Central memory CD8-positive, alpha-beta T cell (primary cell): ENCODE results near the gene AK2.
"Not testable (repeated sequence)": the region's sequence is repeated elsewhere in the genome, so short reads cannot be mapped to it uniquely, and the experiment has no call there.

Experiments used
- ATAC-seq: fragments of 150-1000 bp; cut with Tn5 transposase; replicated peaks from 2 replicates; pipeline ENCODE4 v1.10.0; 2022; ENCODE audit warnings: mild to moderate bottlenecking, moderate FRiP score, moderate number of reproducible peaks; ENCODE audit not compliant: poor library complexity, severe bottlenecking; ENCODE audit errors: extremely low read depth
- DNase-seq, 2 donors: peaks; one replicate each; pipeline ENCODE4 v3.0.0; 2021; ENCODE audit warnings: low spot score in 2 of 2
- H3K27ac Mint-ChIP-seq: one replicate; pipeline ENCODE4 v1.8.0; 2022; ENCODE audit warnings: low read depth, mild to moderate bottlenecking, moderate library complexity, mixed read lengths
- H3K27me3 Mint-ChIP-seq: one replicate; pipeline ENCODE4 v1.8.0; 2022; ENCODE audit warnings: mixed read lengths
- H3K36me3 Mint-ChIP-seq: one replicate; pipeline ENCODE4 v1.8.0; 2022; ENCODE audit warnings: mild to moderate bottlenecking, moderate library complexity, mixed read lengths; ENCODE audit not compliant: insufficient read depth
- H3K4me1 Mint-ChIP-seq: one replicate; pipeline ENCODE4 v1.8.0; 2022; ENCODE audit warnings: mixed read lengths
- H3K4me3 Mint-ChIP-seq: one replicate; pipeline ENCODE4 v1.8.0; 2022; ENCODE audit warnings: mild to moderate bottlenecking, moderate library complexity, mixed read lengths
- H3K9me3 Mint-ChIP-seq: one replicate; pipeline ENCODE4 v1.8.0; 2022; ENCODE audit warnings: mixed read lengths

Gene AK2

GRCh38 chr1:32984455-32985171, 52.1 kb downstream of the AK2 start:
- Mint-ChIP-seq H3K27me3 (no peaks in the 10 kb centered on the region), H3K4me1 (peaks cover 12% of the 10 kb centered on the region), H3K36me3 (peaks cover 4% of the 10 kb centered on the region), H3K4me3 (no peak overlapping the region), H3K9me3 (no peaks in the 10 kb centered on the region), H3K27ac (no peak overlapping the region)
- ATAC-seq: no peak
- DNase-seq: no peak

GRCh38 chr1:32984090-32984454, 52.6 kb downstream of the AK2 start:
- no peak for ATAC-seq
- Mint-ChIP-seq H3K36me3 (peaks cover 4% of the 10 kb centered on the region), H3K27me3 (no peaks in the 10 kb centered on the region), H3K9me3 (no peaks in the 10 kb centered on the region), H3K27ac (no peak overlapping the region), H3K4me3 (no peak overlapping the region), H3K4me1 (peaks cover 12% of the 10 kb centered on the region)
- DNase-seq: no peak

GRCh38 chr1:32983020-32983419, 53.7 kb downstream of the AK2 start:
- peaks cover 4% of the 10 kb centered on the region for H3K36me3 Mint-ChIP-seq
- DNase-seq (no peak), ATAC-seq (no peak)
- H3K27ac Mint-ChIP-seq: no peak overlapping the region
- no peaks in the 10 kb centered on the region for H3K9me3 Mint-ChIP-seq
- no peak overlapping the region for H3K4me3 Mint-ChIP-seq
- H3K27me3 Mint-ChIP-seq: no peaks in the 10 kb centered on the region
- H3K4me1 Mint-ChIP-seq: peaks cover 12% of the 10 kb centered on the region

GRCh38 chr1:32981003-32981901, 55.4 kb downstream of the AK2 start:
- Mint-ChIP-seq H3K4me1 (peaks cover 12% of the 10 kb centered on the region), H3K9me3 (no peaks in the 10 kb centered on the region), H3K27me3 (no peaks in the 10 kb centered on the region), H3K27ac (peak overlapping the region; percentile 98), H3K4me3 (peak overlapping the region; percentile 74), H3K36me3 (peaks cover 4% of the 10 kb centered on the region)
- peak; percentile 27 to 53 for DNase-seq
- peak; percentile 99 for ATAC-seq

- peaks cover 4% of the 10 kb centered on the region for H3K36me3 Mint-ChIP-seq
- H3K27me3 Mint-ChIP-seq: no peaks in the 10 kb centered on the region
- peaks cover 12% of the 10 kb centered on the region for H3K4me1 Mint-ChIP-seq
- H3K9me3 Mint-ChIP-seq: no peaks in the 10 kb centered on the region
- peak overlapping the region; percentile 74 for H3K4me3 Mint-ChIP-seq
- H3K27ac Mint-ChIP-seq: no peak overlapping the region
- DNase-seq: no peak
- ATAC-seq: no peak
Measured at GRCh38 chr1:32980080-32980479, 56.6 kb downstream of the AK2 start.

- no peak overlapping the region for H3K27ac Mint-ChIP-seq
- H3K27me3 Mint-ChIP-seq: no peaks in the 10 kb centered on the region
- no peak for ATAC-seq
- H3K4me1 Mint-ChIP-seq: peaks cover 12% of the 10 kb centered on the region
- H3K9me3 Mint-ChIP-seq: no peaks in the 10 kb centered on the region
- peaks cover 4% of the 10 kb centered on the region for H3K36me3 Mint-ChIP-seq
- DNase-seq: no peak
- H3K4me3 Mint-ChIP-seq: no peak overlapping the region
Measured at GRCh38 chr1:32978854-32979253, 57.8 kb downstream of the AK2 start.

GRCh38 chr1:32977546-32978087, 59.1 kb downstream of the AK2 start:
- DNase-seq (no peak), ATAC-seq (no peak)
- Mint-ChIP-seq H3K27me3 (peaks cover 3% of the 10 kb centered on the region), H3K4me3 (no peak overlapping the region), H3K9me3 (no peaks in the 10 kb centered on the region), H3K4me1 (peaks cover 10% of the 10 kb centered on the region), H3K36me3 (peaks cover 4% of the 10 kb centered on the region), H3K27ac (peak overlapping the region; percentile 76)

- H3K4me1 Mint-ChIP-seq, ATAC-seq, H3K9me3 Mint-ChIP-seq, H3K36me3 Mint-ChIP-seq, DNase-seq, H3K27ac Mint-ChIP-seq, H3K4me3 Mint-ChIP-seq: not testable (repeated sequence)
- H3K27me3 Mint-ChIP-seq: peaks cover 23% of the 10 kb centered on the region
Measured at GRCh38 chr1:32975055-32975454, 61.6 kb downstream of the AK2 start.

GRCh38 chr1:32973458-32973857, 63.2 kb downstream of the AK2 start:
- peaks cover 23% of the 10 kb centered on the region for H3K27me3 Mint-ChIP-seq
- not testable (repeated sequence) for H3K27ac Mint-ChIP-seq, H3K36me3 Mint-ChIP-seq, ATAC-seq, H3K9me3 Mint-ChIP-seq, H3K4me1 Mint-ChIP-seq, DNase-seq, H3K4me3 Mint-ChIP-seq

- Mint-ChIP-seq H3K27me3 (peaks cover 23% of the 10 kb centered on the region), H3K9me3 (no peaks in the 10 kb centered on the region), H3K27ac (no peak overlapping the region), H3K4me1 (peaks cover 7% of the 10 kb centered on the region), H3K4me3 (no peak overlapping the region), H3K36me3 (peaks cover 2% of the 10 kb centered on the region)
- no peak for DNase-seq
- ATAC-seq: no peak
Measured at GRCh38 chr1:32972814-32973428, 63.8 kb downstream of the AK2 start.

- no peak overlapping the region for H3K4me3 Mint-ChIP-seq
- no peak overlapping the region for H3K27ac Mint-ChIP-seq
- no peak for ATAC-seq
Measured at GRCh38 chr1:32971576-32971975, 65.1 kb downstream of the AK2 start.

GRCh38 chr1:32971156-32971555, 65.5 kb downstream of the AK2 start:
- Mint-ChIP-seq H3K4me1 (peaks cover 7% of the 10 kb centered on the region), H3K9me3 (no peaks in the 10 kb centered on the region), H3K27me3 (peaks cover 23% of the 10 kb centered on the region), H3K36me3 (peaks cover 2% of the 10 kb centered on the region), H3K4me3 (no peak overlapping the region), H3K27ac (no peak overlapping the region)
- ATAC-seq: no peak
- DNase-seq: no peak

More at GRCh38 chr1:32971576-32971975, 65.1 kb downstream of the AK2 start:
- Mint-ChIP-seq H3K36me3 (peaks cover 2% of the 10 kb centered on the region), H3K27me3 (peaks cover 23% of the 10 kb centered on the region), H3K9me3 (no peaks in the 10 kb centered on the region), H3K4me1 (peaks cover 7% of the 10 kb centered on the region)
- DNase-seq: no peak
